OCI-LY3 (cell line): Measurements from ENCODE around the gene LRFN2.

Source experiments
- H2AFZ ChIP-seq: fragments of 200-600, 300-600 bp; shearing (Covaris generic); 2 replicates; pipeline ENCODE4 v1.6.0; 2014; ENCODE audit warnings: antibody characterized with exemption, low read depth, low read length
- H3K27ac ChIP-seq: fragments of 200-600, 300-600 bp; sonication (generic); 2 replicates; pipeline ENCODE4 v1.5.1; 2014; ENCODE audit warnings: mild to moderate bottlenecking, low read length, moderate library complexity, mixed read lengths
- H3K27me3 ChIP-seq: fragments of 200-600, 300-600 bp; sonication (generic); 2 replicates; pipeline ENCODE4 v1.6.1; 2014; ENCODE audit warnings: low read depth, low read length, mixed read lengths
- H3K36me3 ChIP-seq: fragments of 200-600, 300-600 bp; sonication (generic); replicated peaks from 2 replicates; pipeline ENCODE3; 2014; ENCODE audit warnings: low read depth, low read length, mixed read lengths
- H3K4me1 ChIP-seq: fragments of 300-600, 200-600 bp; sonication (generic); 2 replicates; pipeline ENCODE4 v1.6.1; 2014; ENCODE audit warnings: low read length, mixed read lengths
- H3K4me2 ChIP-seq: fragments of 200-600, 300-600 bp; sonication (generic); 2 replicates; pipeline ENCODE4 v1.6.1; 2014; ENCODE audit warnings: low read length, mixed read lengths
- H3K4me3 ChIP-seq: fragments of 300-600, 200-600 bp; sonication (generic); 2 replicates; pipeline ENCODE4 v1.5.1; 2014; ENCODE audit warnings: antibody characterized with exemption, mild to moderate bottlenecking, low read length, moderate library complexity
- H3K79me2 ChIP-seq: fragments of 300-600, 200-600 bp; shearing (Covaris generic); 2 replicates; pipeline ENCODE4 v1.6.1; 2014; ENCODE audit warnings: mild to moderate bottlenecking, low read length, mixed read lengths
- H3K9ac ChIP-seq: fragments of 300-600, 200-600 bp; shearing (Covaris generic); 2 replicates; pipeline ENCODE4 v1.6.0; 2014; ENCODE audit warnings: mild to moderate bottlenecking, low read length, moderate library complexity
- H3K9me3 ChIP-seq: fragments of 200-600, 300-600 bp; shearing (Covaris generic); 2 replicates; pipeline ENCODE4 v1.6.1; 2014; ENCODE audit warnings: low read length, mixed read lengths; ENCODE audit not compliant: insufficient read depth
- H4K20me1 ChIP-seq: fragments of 200-600, 300-600 bp; sonication (generic); 2 replicates; pipeline ENCODE4 v1.6.1; 2016; ENCODE audit warnings: low read length, mixed read lengths; ENCODE audit not compliant: insufficient read depth
- CTCF ChIP-seq: fragments of 200-600, 300-600 bp; sonication (generic); IDR thresholded peaks from 2 replicates; pipeline ENCODE4 v1.5.1; 2014; ENCODE audit warnings: antibody characterized with exemption, low read length, low read depth
- EZH2phosphoT487 ChIP-seq: fragments of 200-600 bp; shearing (Covaris generic); IDR thresholded peaks from 2 replicates; pipeline ENCODE4 v1.6.1; 2018; ENCODE audit warnings: antibody characterized with exemption, mixed run types, low read depth

LRFN2 gene

DNA sequence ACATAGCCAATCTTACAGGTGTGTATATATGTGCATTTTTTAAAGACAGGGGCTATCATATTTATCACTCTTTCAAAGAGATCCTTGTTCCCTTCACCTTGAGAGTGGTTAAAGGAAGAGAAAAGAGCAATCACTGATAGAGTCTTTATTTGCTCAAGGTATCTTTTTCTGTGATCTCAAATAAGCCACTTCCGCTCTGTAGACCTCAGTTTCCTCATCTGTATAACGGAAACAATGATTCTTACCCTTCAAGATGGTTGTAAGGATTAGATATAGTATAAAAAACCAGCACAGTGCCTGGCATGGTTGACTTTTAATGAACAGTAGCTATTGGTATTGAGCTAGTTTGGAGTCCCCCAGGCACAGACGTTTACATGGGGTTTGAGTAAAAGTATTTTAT is 10.1 kb upstream of the LRFN2 start:
- Histone ChIP-seq H2AFZ (no peak overlapping the region), H3K36me3 (no peaks in the 10 kb centered on the region), H4K20me1 (no peaks in the 10 kb centered on the region), H3K9ac (no peak overlapping the region), H3K79me2 (no peaks in the 10 kb centered on the region), H3K4me1 (no peaks in the 10 kb centered on the region), H3K27me3 (peaks cover 62% of the 10 kb centered on the region), H3K27ac (no peak overlapping the region), H3K4me2 (no peak overlapping the region), H3K9me3 (no peaks in the 10 kb centered on the region), H3K4me3 (no peak overlapping the region)
- TF ChIP-seq EZH2phosphoT487 (no peak), CTCF (no peak)

DNA sequence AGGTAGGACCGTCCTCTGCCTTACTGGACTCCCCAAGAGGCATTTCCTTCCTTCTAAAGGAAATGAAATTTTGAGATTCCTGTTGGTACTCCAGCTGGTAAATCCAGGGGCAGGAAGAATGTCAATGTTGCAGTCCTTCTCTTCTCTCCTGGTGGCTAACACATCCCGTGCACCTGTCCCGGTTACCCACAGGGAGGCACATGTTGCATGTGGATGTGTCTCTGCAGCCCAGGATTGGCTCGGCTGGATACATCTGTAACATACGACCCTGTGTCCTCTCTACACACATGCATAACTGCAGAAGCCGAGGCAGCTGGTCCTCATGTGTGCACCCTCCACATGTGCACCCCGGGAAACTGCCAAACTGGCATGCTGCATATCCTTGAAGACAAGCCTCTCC is 1.3 kb upstream of the LRFN2 start:
- no peak overlapping the region for H2AFZ ChIP-seq
- H3K4me3 ChIP-seq, result no peak overlapping the region
- no peaks in the 10 kb centered on the region for H3K4me1 ChIP-seq
- H3K9me3 ChIP-seq, result no peaks in the 10 kb centered on the region
- H3K27ac ChIP-seq, result no peak overlapping the region
- no peaks in the 10 kb centered on the region for H4K20me1 ChIP-seq
- no peak for TF ChIP-seq CTCF
- no peak for TF ChIP-seq EZH2phosphoT487
- no peak overlapping the region for H3K4me2 ChIP-seq
- no peak overlapping the region for H3K9ac ChIP-seq
- no peaks in the 10 kb centered on the region for H3K79me2 ChIP-seq
- no peaks in the 10 kb centered on the region for H3K27me3 ChIP-seq
- H3K36me3 ChIP-seq, result no peaks in the 10 kb centered on the region

- Histone ChIP-seq H3K9ac (no peak overlapping the region), H3K9me3 (no peaks in the 10 kb centered on the region), H3K36me3 (no peaks in the 10 kb centered on the region), H2AFZ (no peak overlapping the region), H4K20me1 (no peaks in the 10 kb centered on the region), H3K4me2 (no peak overlapping the region), H3K4me3 (no peak overlapping the region), H3K79me2 (no peaks in the 10 kb centered on the region), H3K27me3 (no peaks in the 10 kb centered on the region), H3K4me1 (no peaks in the 10 kb centered on the region), H3K27ac (no peak overlapping the region)
- TF ChIP-seq EZH2phosphoT487, result no peak
- TF ChIP-seq CTCF, result no peak
Observed at GRCh38 chr6:40588070-40588384, 863 bp upstream of the LRFN2 start.

DNA sequence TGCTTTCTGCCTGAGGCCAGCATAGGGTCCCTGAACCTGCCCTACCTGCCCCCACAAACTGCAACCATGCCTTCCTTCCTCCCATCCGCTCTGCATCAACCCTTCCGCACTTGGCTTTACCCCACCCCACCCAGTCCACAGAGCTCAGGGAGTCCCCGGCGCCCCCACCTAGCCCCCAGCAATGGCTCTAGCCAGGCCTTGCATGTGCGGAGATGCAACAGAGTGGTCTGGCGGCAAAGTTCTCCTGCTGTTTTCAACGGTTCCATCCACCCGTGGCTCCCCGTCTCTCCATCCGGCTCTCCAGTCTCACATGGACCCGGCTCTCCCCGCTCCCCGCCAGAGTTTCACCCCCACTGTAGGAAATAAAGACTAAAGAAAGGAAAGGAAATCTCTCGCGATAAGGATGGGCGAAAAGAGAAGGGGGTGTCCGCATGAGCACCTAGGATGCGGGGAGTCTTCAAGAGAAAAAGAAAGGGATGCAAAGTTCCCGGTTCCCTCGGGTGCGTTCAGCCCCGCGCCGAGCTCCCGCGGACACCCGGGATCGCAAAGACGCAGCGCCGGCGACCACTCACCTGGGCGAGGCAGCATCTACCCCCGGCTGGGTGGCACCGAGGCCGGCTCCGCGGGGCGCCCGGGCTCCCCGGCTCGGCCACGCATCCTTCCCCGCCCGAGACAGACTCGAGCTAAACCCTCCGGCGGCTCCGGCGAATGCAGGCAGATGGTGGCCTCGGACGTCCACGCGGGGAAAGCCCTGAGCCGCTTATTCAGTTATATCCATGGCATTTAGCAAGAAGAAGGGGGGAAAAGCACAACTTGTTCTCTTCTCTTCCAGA is 579 bp downstream of the LRFN2 start:
- Histone ChIP-seq H3K79me2 (no peaks in the 10 kb centered on the region), H3K27ac (no peak overlapping the region), H4K20me1 (no peaks in the 10 kb centered on the region), H3K4me1 (no peaks in the 10 kb centered on the region), H3K9me3 (no peaks in the 10 kb centered on the region), H3K4me3 (no peak overlapping the region), H3K36me3 (no peaks in the 10 kb centered on the region), H3K27me3 (no peaks in the 10 kb centered on the region), H3K9ac (no peak overlapping the region), H3K4me2 (no peak overlapping the region), H2AFZ (no peak overlapping the region)
- no peak for TF ChIP-seq EZH2phosphoT487
- no peak for TF ChIP-seq CTCF
